Measurements from ENCODE around the gene DNAJB5. TPM values are rescaled to one million over a fixed set of nuclear protein-coding genes. Genes with fewer than 3 reads are reported as not detected.

DNAJB5 gene
- total and polyA plus RNA-seq, 4 donors: 0.76 to 2.3 (median 1.8) TPM

DNA sequence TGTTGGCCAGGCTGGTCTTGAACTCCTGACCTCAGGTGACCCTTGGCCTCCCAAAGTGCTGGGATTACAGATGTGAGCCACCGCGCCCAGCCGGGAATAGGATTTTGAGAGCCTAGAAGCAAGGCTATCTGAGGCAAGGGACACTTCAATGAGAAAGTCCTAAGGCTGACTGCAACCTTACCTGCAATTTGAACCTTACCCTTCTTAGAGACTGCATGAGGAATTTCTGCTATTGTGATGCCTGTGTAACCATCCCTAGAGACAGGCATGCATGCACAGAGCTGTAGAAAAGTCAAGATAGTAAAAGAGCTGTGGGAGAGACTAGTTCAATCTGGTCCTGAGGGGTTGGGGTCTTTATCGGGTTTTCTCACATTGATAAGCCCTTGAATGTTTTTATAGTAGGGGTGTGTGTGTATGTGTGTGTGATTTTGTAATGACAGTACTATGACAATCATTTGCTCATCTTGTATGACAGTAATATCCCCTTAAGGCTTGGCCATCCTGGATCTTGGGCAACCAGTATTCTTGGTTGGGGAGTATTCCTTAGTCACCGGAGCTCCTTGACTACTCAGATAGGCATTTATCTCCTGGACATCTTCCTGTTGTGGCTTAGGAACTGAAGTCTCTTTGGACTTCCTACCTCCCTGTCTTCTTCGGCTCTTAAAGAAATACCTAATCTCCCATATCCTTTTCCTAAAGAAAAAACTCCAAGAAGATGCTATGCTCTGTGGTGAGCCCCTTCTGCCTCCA is 11.2 kb downstream of the DNAJB5 start:
- no peaks in the 10 kb centered on the region for H3K9me3 ChIP-seq (ENCODE audit: control insufficient read depth in 4 of 4, low read length in 3 of 4)
- no peak overlapping the region for H3K9ac ChIP-seq (ENCODE audit: low read depth in 1 of 2, low read length in 2 of 2)
- H3K27me3 ChIP-seq (ENCODE audit: control insufficient read depth in 4 of 4, insufficient read depth in 4 of 4, low read length in 3 of 4): no peaks in the 10 kb centered on the region
- no peak overlapping the region for H3K4me3 ChIP-seq (ENCODE audit: low read depth in 1 of 3, low read length in 3 of 3)
- TF ChIP-seq RAD21 (IDR thresholded peaks at IDR 0.05) (no peak), ATF3 (IDR thresholded peaks at IDR 0.05) (no peak), SP1 (IDR thresholded peaks at IDR 0.05) (no peak), NR2F2 (IDR thresholded peaks at IDR 0.05) (no peak), HNF4G (IDR thresholded peaks at IDR 0.05) (no peak), MAX (IDR thresholded peaks at IDR 0.05) (no peak), EGR1 (IDR thresholded peaks at IDR 0.05; ENCODE audit: low read depth in 2 of 2) (no peak), RXRA (IDR thresholded peaks at IDR 0.05) (no peak), FOXA2 (IDR thresholded peaks at IDR 0.05) (no peak), GABPA (IDR thresholded peaks at IDR 0.05 in 1 of 2, conservative IDR thresholded peaks at IDR 0.05 in 1 of 2) (no peak), JUND (IDR thresholded peaks at IDR 0.05) (no peak)
- TF ChIP-seq, protein P1, sequence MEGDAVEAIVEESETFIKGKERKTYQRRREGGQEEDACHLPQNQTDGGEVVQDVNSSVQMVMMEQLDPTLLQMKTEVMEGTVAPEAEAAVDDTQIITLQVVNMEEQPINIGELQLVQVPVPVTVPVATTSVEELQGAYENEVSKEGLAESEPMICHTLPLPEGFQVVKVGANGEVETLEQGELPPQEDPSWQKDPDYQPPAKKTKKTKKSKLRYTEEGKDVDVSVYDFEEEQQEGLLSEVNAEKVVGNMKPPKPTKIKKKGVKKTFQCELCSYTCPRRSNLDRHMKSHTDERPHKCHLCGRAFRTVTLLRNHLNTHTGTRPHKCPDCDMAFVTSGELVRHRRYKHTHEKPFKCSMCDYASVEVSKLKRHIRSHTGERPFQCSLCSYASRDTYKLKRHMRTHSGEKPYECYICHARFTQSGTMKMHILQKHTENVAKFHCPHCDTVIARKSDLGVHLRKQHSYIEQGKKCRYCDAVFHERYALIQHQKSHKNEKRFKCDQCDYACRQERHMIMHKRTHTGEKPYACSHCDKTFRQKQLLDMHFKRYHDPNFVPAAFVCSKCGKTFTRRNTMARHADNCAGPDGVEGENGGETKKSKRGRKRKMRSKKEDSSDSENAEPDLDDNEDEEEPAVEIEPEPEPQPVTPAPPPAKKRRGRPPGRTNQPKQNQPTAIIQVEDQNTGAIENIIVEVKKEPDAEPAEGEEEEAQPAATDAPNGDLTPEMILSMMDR (IDR thresholded peaks at IDR 0.05; ENCODE audit: low read depth, low read length, missing input control): no peak
- TF ChIP-seq, protein P2, sequence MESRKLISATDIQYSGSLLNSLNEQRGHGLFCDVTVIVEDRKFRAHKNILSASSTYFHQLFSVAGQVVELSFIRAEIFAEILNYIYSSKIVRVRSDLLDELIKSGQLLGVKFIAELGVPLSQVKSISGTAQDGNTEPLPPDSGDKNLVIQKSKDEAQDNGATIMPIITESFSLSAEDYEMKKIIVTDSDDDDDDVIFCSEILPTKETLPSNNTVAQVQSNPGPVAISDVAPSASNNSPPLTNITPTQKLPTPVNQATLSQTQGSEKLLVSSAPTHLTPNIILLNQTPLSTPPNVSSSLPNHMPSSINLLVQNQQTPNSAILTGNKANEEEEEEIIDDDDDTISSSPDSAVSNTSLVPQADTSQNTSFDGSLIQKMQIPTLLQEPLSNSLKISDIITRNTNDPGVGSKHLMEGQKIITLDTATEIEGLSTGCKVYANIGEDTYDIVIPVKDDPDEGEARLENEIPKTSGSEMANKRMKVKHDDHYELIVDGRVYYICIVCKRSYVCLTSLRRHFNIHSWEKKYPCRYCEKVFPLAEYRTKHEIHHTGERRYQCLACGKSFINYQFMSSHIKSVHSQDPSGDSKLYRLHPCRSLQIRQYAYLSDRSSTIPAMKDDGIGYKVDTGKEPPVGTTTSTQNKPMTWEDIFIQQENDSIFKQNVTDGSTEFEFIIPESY (IDR thresholded peaks at IDR 0.05): no peak
- H3K4me1 ChIP-seq (ENCODE audit: control insufficient read depth in 4 of 4, insufficient read depth in 4 of 4, low read length in 3 of 4): peaks cover 9 to 16% (median 12%) of the 10 kb centered on the region in 4 donors
- no peak overlapping the region for H3K27ac ChIP-seq (ENCODE audit: low read depth in 1 of 2, low read length in 2 of 2)
- H3K36me3 ChIP-seq (ENCODE audit: control insufficient read depth in 4 of 4, insufficient read depth in 3 of 4, low read depth in 1 of 4, low read length in 3 of 4): peaks cover 0 to 2% (median under 1%) of the 10 kb centered on the region in 4 donors
- no peak for DNase-seq (ENCODE audit: low spot score)
- WGBS: 94% methylated on average over 6 of the region's 6 CpGs

- Histone ChIP-seq H3K4me3 (ENCODE audit: low read depth in 1 of 3, low read length in 3 of 3) (no peak overlapping the region), H3K9me3 (ENCODE audit: control insufficient read depth in 4 of 4, low read length in 3 of 4) (no peaks in the 10 kb centered on the region), H3K36me3 (ENCODE audit: control insufficient read depth in 4 of 4, insufficient read depth in 3 of 4, low read depth in 1 of 4, low read length in 3 of 4) (peaks cover 0 to 2% (median under 1%) of the 10 kb centered on the region in 4 donors), H3K27ac (ENCODE audit: low read depth in 1 of 2, low read length in 2 of 2) (no peak overlapping the region), H3K27me3 (ENCODE audit: control insufficient read depth in 4 of 4, insufficient read depth in 4 of 4, low read length in 3 of 4) (no peaks in the 10 kb centered on the region), H3K4me1 (ENCODE audit: control insufficient read depth in 4 of 4, insufficient read depth in 4 of 4, low read length in 3 of 4) (peaks cover 6 to 14% (median 11%) of the 10 kb centered on the region in 4 donors), H3K9ac (ENCODE audit: low read depth in 1 of 2, low read length in 2 of 2) (no peak overlapping the region)
- 89% methylated on average over 2 of the region's 2 CpGs for WGBS
- TF ChIP-seq TAF1 (conservative IDR thresholded peaks at IDR 0.05) (no peak), NR2F2 (IDR thresholded peaks at IDR 0.05) (no peak), HNF4A (conservative IDR thresholded peaks at IDR 0.05) (no peak), YY1 (IDR thresholded peaks at IDR 0.05) (no peak), SP1 (IDR thresholded peaks at IDR 0.05) (no peak), JUND (IDR thresholded peaks at IDR 0.05) (no peak), FOXA2 (IDR thresholded peaks at IDR 0.05) (no peak), HNF4G (IDR thresholded peaks at IDR 0.05) (no peak), FOXA1 (IDR thresholded peaks at IDR 0.05) (no peak), GABPA (IDR thresholded peaks at IDR 0.05 in 1 of 2, conservative IDR thresholded peaks at IDR 0.05 in 1 of 2) (no peak), EGR1 (IDR thresholded peaks at IDR 0.05; ENCODE audit: low read depth in 2 of 2) (no peak)
- TF ChIP-seq, protein P1 (IDR thresholded peaks at IDR 0.05; ENCODE audit: low read depth, low read length, missing input control): no peak
- TF ChIP-seq, protein P2 (IDR thresholded peaks at IDR 0.05): no peak
- no peak for DNase-seq (ENCODE audit: low spot score)
These were observed 11.7 kb downstream of the DNAJB5 start for GRCh38 chr9:35001285-35001677.
